ENCODE results near the gene LONRF2. TPM values are rescaled to one million over a fixed set of nuclear protein-coding genes. Genes with fewer than 3 reads are reported as not detected.

The LONRF2 gene
- total RNA-seq, 1 experiment from 2014 or later: not detected

GRCh38 chr2:100244881-100245605 is 77.3 kb downstream of the LONRF2 start:
- no peaks in the 10 kb centered on the region for H3K36me3 ChIP-seq (ENCODE audit: control insufficient read depth, insufficient read depth, low read length)
- no peaks in the 10 kb centered on the region for H3K4me1 ChIP-seq
- intact Hi-C loops (cut with micrococcal nuclease; ENCODE audit: unreplicated experiment): loop anchor here (10.0 kb wide), 1 partner anchor 520 kb away; no protein-coding TSS in a partner anchor
- DNase-seq: no peak
- no peaks in the 10 kb centered on the region for H3K9me3 ChIP-seq
- Mint-ChIP-seq H3K4me1 (ENCODE audit: low read depth, unreplicated experiment) (no peaks in the 10 kb centered on the region), H3K27ac (ENCODE audit: unreplicated experiment) (no peak overlapping the region), H3K9me3 (ENCODE audit: unreplicated experiment) (no peaks in the 10 kb centered on the region), H3K36me3 (ENCODE audit: insufficient read depth, unreplicated experiment) (no peaks in the 10 kb centered on the region), H3K27me3 (ENCODE audit: insufficient read depth, unreplicated experiment) (peaks cover 9% of the 10 kb centered on the region), H3K4me3 (ENCODE audit: unreplicated experiment) (no peak overlapping the region)
- no peaks in the 10 kb centered on the region for H3K27me3 ChIP-seq (replicated peaks; ENCODE audit: control insufficient read depth, insufficient read depth, low read length)
- POLR2A ChIA-PET: no interaction called here
- CTCF ChIA-PET: interaction anchor here (1.7 kb wide), 1 partner anchor 685 kb away, joined by 5 read pairs; no protein-coding TSS in a partner anchor
- BruUV-seq (replicated peaks): no TSS peak
- H3K4me3 ChIP-seq (ENCODE audit: low read depth, low read length): no peak overlapping the region
- TF ChIP-seq CTCF (IDR thresholded peaks at IDR 0.05; ENCODE audit: insufficient read depth in 1 of 2, low read depth in 1 of 2, low read length in 1 of 2, severe bottlenecking in 1 of 2, unreplicated experiment in 1 of 2): no peak

- H3K36me3 Mint-ChIP-seq (ENCODE audit: insufficient read depth, unreplicated experiment): no peaks in the 10 kb centered on the region
- H3K27ac Mint-ChIP-seq (ENCODE audit: unreplicated experiment): no peak overlapping the region
- H3K4me3 Mint-ChIP-seq (ENCODE audit: unreplicated experiment): no peak overlapping the region
- Histone ChIP-seq H3K4me3 (ENCODE audit: low read depth, low read length) (no peak overlapping the region), H3K27me3 (replicated peaks; ENCODE audit: control insufficient read depth, insufficient read depth, low read length) (no peaks in the 10 kb centered on the region), H3K9me3 (no peaks in the 10 kb centered on the region), H3K4me1 (no peaks in the 10 kb centered on the region), H3K36me3 (ENCODE audit: control insufficient read depth, insufficient read depth, low read length) (no peaks in the 10 kb centered on the region)
- no peak for DNase-seq
- H3K27me3 Mint-ChIP-seq (ENCODE audit: insufficient read depth, unreplicated experiment): peaks cover 9% of the 10 kb centered on the region
- BruUV-seq (replicated peaks): no TSS peak
- intact Hi-C loops (cut with micrococcal nuclease; ENCODE audit: unreplicated experiment): loop anchor here (1.0 to 10.0 kb wide), 3 partner anchors 424 to 684 kb away; no protein-coding TSS in a partner anchor
- no peaks in the 10 kb centered on the region for H3K9me3 Mint-ChIP-seq (ENCODE audit: unreplicated experiment)
- H3K4me1 Mint-ChIP-seq (ENCODE audit: low read depth, unreplicated experiment): no peaks in the 10 kb centered on the region
- CTCF ChIA-PET: interaction anchor here (0.7 kb wide), 1 partner anchor 32 kb away, joined by 3 read pairs; no protein-coding TSS in a partner anchor
- POLR2A ChIA-PET: no interaction called here
- TF ChIP-seq CTCF (IDR thresholded peaks at IDR 0.05; ENCODE audit: insufficient read depth in 1 of 2, low read depth in 1 of 2, low read length in 1 of 2, severe bottlenecking in 1 of 2, unreplicated experiment in 1 of 2): no peak
These were observed 78.7 kb downstream of the LONRF2 start for GRCh38 chr2:100243631-100244030.

GRCh38 chr2:100242891-100243619 is 79.2 kb downstream of the LONRF2 start:
- H3K36me3 Mint-ChIP-seq (ENCODE audit: insufficient read depth, unreplicated experiment): no peaks in the 10 kb centered on the region
- H3K27me3 Mint-ChIP-seq (ENCODE audit: insufficient read depth, unreplicated experiment): peaks cover 9% of the 10 kb centered on the region
- Histone ChIP-seq H3K27me3 (replicated peaks; ENCODE audit: control insufficient read depth, insufficient read depth, low read length) (no peaks in the 10 kb centered on the region), H3K9me3 (no peaks in the 10 kb centered on the region), H3K36me3 (ENCODE audit: control insufficient read depth, insufficient read depth, low read length) (no peaks in the 10 kb centered on the region), H3K4me3 (ENCODE audit: low read depth, low read length) (no peak overlapping the region), H3K4me1 (no peaks in the 10 kb centered on the region)
- no peak overlapping the region for H3K4me3 Mint-ChIP-seq (ENCODE audit: unreplicated experiment)
- H3K9me3 Mint-ChIP-seq (ENCODE audit: unreplicated experiment): no peaks in the 10 kb centered on the region
- POLR2A ChIA-PET: no interaction called here
- peak; percentile 60 to 74 for TF ChIP-seq CTCF (IDR thresholded peaks at IDR 0.05; ENCODE audit: insufficient read depth in 1 of 2, low read depth in 1 of 2, low read length in 1 of 2, severe bottlenecking in 1 of 2, unreplicated experiment in 1 of 2)
- H3K4me1 Mint-ChIP-seq (ENCODE audit: low read depth, unreplicated experiment): no peaks in the 10 kb centered on the region
- intact Hi-C loops (cut with micrococcal nuclease; ENCODE audit: unreplicated experiment): loop anchor here (1.0 to 10.0 kb wide), 3 partner anchors 424 to 684 kb away; no protein-coding TSS in a partner anchor
- BruUV-seq (replicated peaks): no TSS peak
- CTCF ChIA-PET: no interaction called here
- no peak overlapping the region for H3K27ac Mint-ChIP-seq (ENCODE audit: unreplicated experiment)
- DNase-seq: peak; percentile 63 to 71
